GM12878 (cell line): ENCODE data around the gene GAL3ST2. TPM values are rescaled to one million over a fixed set of nuclear protein-coding genes. Genes with fewer than 3 reads are reported as not detected.

Experiments used
- BCL11A ChIP-seq: IDR thresholded peaks from 2 replicates; pipeline ENCODE4 v1.6.1; 2011; ENCODE audit warnings: low read depth, low read length
- BHLHE40 ChIP-seq, 2 experiments: fragments of 450-650 bp in 1 of 2; IDR thresholded peaks; 2 replicates each; pipeline ENCODE4 v1.6.1; 2011 to 2017; ENCODE audit warnings: low read depth in 2 of 2, borderline replicate concordance in 1 of 2, improper control_type of control experiment in 1 of 2, low read length in 1 of 2, mild to moderate bottlenecking in 1 of 2
- CHD4 ChIP-seq: fragments of 200-600 bp; sonication (generic); IDR thresholded peaks from 2 replicates; pipeline ENCODE4 v1.6.1; 2016; ENCODE audit warnings: mild to moderate bottlenecking
- CUX1 ChIP-seq: IDR thresholded peaks from 2 replicates; pipeline ENCODE4 v1.6.1; 2012; ENCODE audit warnings: improper control_type of control experiment, low read depth, low read length; ENCODE audit not compliant: insufficient replicate concordance
- E4F1 ChIP-seq: fragments of 450-650 bp; IDR thresholded peaks from 2 replicates; pipeline ENCODE4 v1.6.1; 2018; ENCODE audit warnings: borderline replicate concordance, mild to moderate bottlenecking; ENCODE audit not compliant: partially characterized antibody
- EED ChIP-seq: sonication (generic); IDR thresholded peaks from 2 replicates; pipeline ENCODE4 v1.6.1; 2016; ENCODE audit warnings: antibody characterized with exemption, low read depth
- FOXK2 ChIP-seq: fragments of 450-650 bp; IDR thresholded peaks from 2 replicates; pipeline ENCODE4 v1.6.1; 2017; ENCODE audit warnings: mild to moderate bottlenecking, moderate library complexity
- JUNB ChIP-seq: IDR thresholded peaks from 2 replicates; pipeline ENCODE4 v1.6.1; 2016; ENCODE audit warnings: antibody characterized with exemption, mild to moderate bottlenecking
- MEF2B ChIP-seq: fragments of 450-650 bp; IDR thresholded peaks from 2 replicates; pipeline ENCODE4 v1.6.1; 2018; ENCODE audit warnings: mild to moderate bottlenecking, moderate library complexity; ENCODE audit not compliant: partially characterized antibody, poor library complexity, severe bottlenecking
- MLLT1 ChIP-seq: fragments of 450-650 bp; IDR thresholded peaks from 2 replicates; pipeline ENCODE4 v1.6.1; 2016; ENCODE audit warnings: mild to moderate bottlenecking
- MTA3 ChIP-seq: IDR thresholded peaks from 2 replicates; pipeline ENCODE4 v1.6.1; 2012; ENCODE audit warnings: low read length, inconsistent platforms, borderline replicate concordance
- NR2C1 ChIP-seq: fragments of 450-650 bp; IDR thresholded peaks from 2 replicates; pipeline ENCODE4 v1.6.1; 2017; ENCODE audit warnings: antibody characterized with exemption, mild to moderate bottlenecking, moderate library complexity
- POLR2AphosphoS5 ChIP-seq: IDR thresholded peaks from 2 replicates; pipeline ENCODE4 v1.6.1; 2011; ENCODE audit warnings: mild to moderate bottlenecking, low read length, inconsistent platforms
- RAD21 ChIP-seq: IDR thresholded peaks from 2 replicates; pipeline ENCODE4 v1.6.1; 2011; ENCODE audit warnings: mild to moderate bottlenecking, low read depth, low read length, moderate library complexity; ENCODE audit not compliant: insufficient read depth
- RUNX3 ChIP-seq: IDR thresholded peaks from 2 replicates; pipeline ENCODE4 v1.6.1; 2012; ENCODE audit warnings: low read length, inconsistent platforms
- SKIL ChIP-seq: fragments of 450-650 bp; IDR thresholded peaks from 2 replicates; pipeline ENCODE4 v1.6.1; 2017; ENCODE audit warnings: mild to moderate bottlenecking, low read depth, inconsistent platforms; ENCODE audit not compliant: poor library complexity, severe bottlenecking
- SP1 ChIP-seq: IDR thresholded peaks from one replicate; pipeline ENCODE4 v1.6.1; 2011; ENCODE audit warnings: low read depth, low read length
- SPI1 ChIP-seq: IDR thresholded peaks from 2 replicates; pipeline ENCODE4 v1.6.1; 2011; ENCODE audit warnings: low read depth, mild to moderate bottlenecking, low read length, moderate library complexity, borderline replicate concordance; ENCODE audit not compliant: insufficient read depth
- SUZ12 ChIP-seq: fragments of 200-600 bp; sonication (generic); IDR thresholded peaks from one replicate; pipeline ENCODE4 v1.6.1; 2018; ENCODE audit warnings: antibody characterized with exemption, mild to moderate bottlenecking; ENCODE audit not compliant: unreplicated experiment
- polyA plus RNA-seq, 11 experiments: library from polyadenylated mRNA; depleted of rRNA in 4 of 11; unstranded in 6 of 11; stranded (reverse) in 5 of 11; fragments of >200 nt; fragmentation: Nextera tagmentation in 4 of 11; fragmentation: Illumina TruSeq in 1 of 11; extraction: Ambion mirVana in 4 of 11; extraction: Trizol in 1 of 11; gene quantifications; 1 replicate in 1 of 11; 2 replicates in 10 of 11; pipeline versions ENCODE4 v1.2.1 to v1.2.3, GENCODE V29; 2011 to 2016; ENCODE audit warnings: inconsistent platforms in 2 of 11, missing spikeins in 2 of 11, low read depth in 1 of 11
- total RNA-seq, 4 experiments: library from RNA; depleted of rRNA in 3 of 4; stranded (reverse); fragments of >200 nt in 3 of 4; fragmentation: Illumina TruSeq in 1 of 4; extraction: Trizol in 1 of 4; gene quantifications; 2 replicates each; pipeline versions ENCODE4 v1.2.1 to v1.2.3, GENCODE V29; 2013 to 2021

GAL3ST2 gene
- total and polyA plus RNA-seq, 10 of the 15 experiments (the other 5 are each of a cell fraction or from before 2014, with no cell fraction given) = 0.09 to 0.36 (median 0.11) TPM; not detected in 7

- no peak for TF ChIP-seq E4F1
- no peak for TF ChIP-seq SKIL
- peak; percentile 44 for TF ChIP-seq MLLT1
- no peak for TF ChIP-seq SUZ12
- peak; percentile 54 for TF ChIP-seq MEF2B
- TF ChIP-seq MTA3 = no peak
- TF ChIP-seq EED = peak; percentile 68
- TF ChIP-seq CUX1 = no peak
- TF ChIP-seq NR2C1 = peak; percentile 39
- TF ChIP-seq SPI1 = peak; percentile 12; the same call in 1 of the 2 replicates
- TF ChIP-seq RUNX3 = peak; percentile 84
- TF ChIP-seq BCL11A = 0 out of 2 replicates have a peak, but pooled peaks have one; percentile 4
- TF ChIP-seq POLR2AphosphoS5 = no peak; the same call in 1 of the 2 replicates
- peak; percentile 11 for TF ChIP-seq SP1
- TF ChIP-seq JUNB = no peak
- no peak for TF ChIP-seq FOXK2
- peak; percentile 32 to 56; a peak in 1 of 4 replicates for TF ChIP-seq BHLHE40 (IDR thresholded peaks at IDR 0.05; ENCODE audit: borderline replicate concordance in 1 of 2, low read depth in 2 of 2, low read length in 1 of 2)
- no peak for TF ChIP-seq CHD4
- TF ChIP-seq RAD21 = no peak
Measured at GRCh38 chr2:241842620-241843211, 66.1 kb downstream of the GAL3ST2 start (continued).
